H1 (cell line): Measurements from ENCODE around the gene PRICKLE2. TPM values are rescaled to one million over a fixed set of nuclear protein-coding genes. Genes with fewer than 3 reads are reported as not detected.

ENCODE experiments used
- KDM1A ChIP-seq: fragments of 200-600, 300-600 bp; sonication (generic); IDR thresholded peaks from 2 replicates; pipeline ENCODE4 v1.7.1; 2016; ENCODE audit warnings: mild to moderate bottlenecking, low read length, borderline replicate concordance
- SP4 ChIP-seq: IDR thresholded peaks from 2 replicates; pipeline ENCODE4 v1.6.1; 2012; ENCODE audit warnings: low read length, inconsistent platforms
- polyA plus RNA-seq, 7 experiments: library from polyadenylated mRNA; depleted of rRNA in 3 of 7; stranded (reverse) in 5 of 7; unstranded in 2 of 7; fragments of >200 nt in 5 of 7; fragments of 200-250 nt in 2 of 7; gene quantifications; 1 replicate in 5 of 7; 2 replicates in 1 of 7; 4 replicates in 1 of 7; pipeline versions ENCODE4 v1.2.1 to v1.2.3, GENCODE V29; 2011 to 2013; ENCODE audit warnings: missing spikeins in 2 of 7, mixed read lengths in 2 of 7
- total RNA-seq: library from RNA; stranded (reverse); fragmentation: NEBNext Ultra II Directional; extraction: Animal tissue kit (Norgen Biotek cat#: 25700); gene quantifications from 2 replicates; pipeline ENCODE4 v1.2.1, GENCODE V29; 2021

PRICKLE2 gene
- total and polyA plus RNA-seq, 2 of the 8 experiments (the other 6 are each of a cell fraction or from before 2014, with no cell fraction given) = 2.9 to 8.0 TPM

- no peak for TF ChIP-seq SP4
- TF ChIP-seq KDM1A = no peak
Observed at GRCh38 chr3:64223791-64224745, 1.2 kb downstream of the PRICKLE2 start (continued).
